Measurements from ENCODE around the gene SLC25A38.
"Not testable (repeated sequence)": the region's sequence is repeated elsewhere in the genome, so short reads cannot be mapped to it uniquely, and the experiment has no call there.

Gene SLC25A38

DNA sequence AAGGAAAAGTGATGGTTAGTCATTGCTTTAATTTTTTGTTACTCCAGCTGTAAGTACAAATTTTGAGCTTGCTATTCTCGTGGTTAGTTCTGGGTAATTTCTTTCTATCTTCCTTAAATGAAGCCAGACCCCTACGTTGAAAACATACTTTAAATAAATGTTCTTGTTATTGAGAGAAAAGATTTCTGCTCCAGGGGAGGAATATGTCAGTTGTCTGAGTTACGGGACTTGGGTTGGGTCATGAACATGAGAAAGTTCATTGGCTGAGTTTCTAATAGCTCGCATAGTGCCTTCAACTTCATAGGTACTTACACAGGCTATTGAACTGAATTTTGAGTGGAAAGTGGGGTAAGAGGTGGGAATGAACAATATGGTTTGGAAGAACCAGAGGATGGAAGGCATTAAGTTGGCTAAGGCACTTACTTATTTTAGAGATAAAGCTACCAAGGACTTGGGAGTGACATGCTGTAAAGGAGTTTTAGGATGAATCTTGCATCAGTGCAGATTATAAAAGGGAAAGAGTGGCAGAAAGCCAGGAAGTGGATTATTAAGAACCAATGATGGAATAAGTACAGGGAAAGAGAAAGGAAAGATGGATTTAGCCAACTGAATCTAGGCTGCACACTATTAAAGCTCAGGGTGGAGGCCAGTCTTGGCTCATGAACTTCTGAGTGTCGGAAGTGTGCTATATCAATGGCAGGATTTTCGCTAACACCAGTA is 24.8 kb downstream of the SLC25A38 start:
- no peak for DNase-seq (ENCODE audit: low read depth)

GRCh38 chr3:39408493-39409372 is 25.6 kb downstream of the SLC25A38 start:
- no peak for DNase-seq (ENCODE audit: low read depth)

DNA sequence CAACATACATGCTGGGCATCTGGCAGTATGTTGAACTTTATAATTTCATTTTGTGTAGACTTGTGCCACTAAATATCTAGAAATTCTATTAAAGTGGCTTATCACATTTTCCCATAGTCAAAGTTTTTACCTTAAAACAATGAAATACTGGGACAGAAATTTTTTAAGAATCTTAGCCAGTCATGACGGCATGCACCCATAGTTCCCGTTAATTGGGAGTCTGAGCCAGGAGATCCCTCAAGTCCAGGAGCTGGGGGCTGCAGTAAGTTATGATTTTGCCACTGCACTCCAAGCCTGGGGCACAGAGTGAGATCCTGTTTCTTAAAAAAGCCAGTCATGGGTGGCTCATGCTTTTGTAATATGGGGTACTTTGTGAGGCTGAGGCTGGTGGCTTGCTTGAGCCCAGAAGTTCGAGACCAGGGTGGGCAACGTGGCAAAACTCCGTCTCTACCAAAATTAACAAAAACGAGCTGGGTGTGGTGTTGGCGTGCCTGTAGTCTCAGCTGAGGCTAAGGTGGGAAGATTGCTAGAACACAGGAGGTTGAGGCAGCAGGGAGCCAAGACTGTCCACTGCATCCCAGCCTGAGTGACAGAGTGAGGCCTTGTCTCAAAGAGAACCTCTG is 26.5 kb downstream of the SLC25A38 start:
- no peak for DNase-seq (ENCODE audit: low read depth)

- DNase-seq (ENCODE audit: low read depth): no peak
Measured at GRCh38 chr3:39410893-39411292, 27.7 kb downstream of the SLC25A38 start.

GRCh38 chr3:39412668-39413260 is 29.6 kb downstream of the SLC25A38 start:
- DNase-seq (ENCODE audit: low read depth): no peak

GRCh38 chr3:39413691-39414420 is 30.7 kb downstream of the SLC25A38 start:
- no peak for DNase-seq (ENCODE audit: low read depth)

DNA sequence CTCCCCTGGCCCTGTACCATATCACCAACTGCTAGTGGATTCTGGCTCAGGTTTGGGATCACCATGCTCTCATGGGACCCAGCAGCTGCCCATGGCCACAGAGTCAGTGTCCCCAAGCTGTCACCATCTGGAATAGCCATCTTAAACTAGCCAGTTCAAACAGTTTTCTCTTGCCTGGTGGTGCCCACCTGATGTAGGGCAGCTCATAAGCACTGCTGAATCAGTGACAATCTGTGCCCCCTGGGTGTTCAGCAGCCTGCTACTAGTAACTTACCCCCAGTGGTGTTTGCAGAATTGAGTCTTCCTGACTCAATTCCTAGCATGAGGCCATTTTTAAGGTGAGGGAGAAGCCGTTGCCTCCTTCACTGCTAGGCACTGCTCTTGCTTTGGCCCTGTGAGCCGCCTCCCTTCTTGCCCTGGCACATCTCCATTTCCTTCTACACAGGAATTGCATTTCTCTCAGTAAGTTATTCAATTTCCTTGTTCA is 31.3 kb downstream of the SLC25A38 start:
- DNase-seq (ENCODE audit: low read depth): no peak

DNA sequence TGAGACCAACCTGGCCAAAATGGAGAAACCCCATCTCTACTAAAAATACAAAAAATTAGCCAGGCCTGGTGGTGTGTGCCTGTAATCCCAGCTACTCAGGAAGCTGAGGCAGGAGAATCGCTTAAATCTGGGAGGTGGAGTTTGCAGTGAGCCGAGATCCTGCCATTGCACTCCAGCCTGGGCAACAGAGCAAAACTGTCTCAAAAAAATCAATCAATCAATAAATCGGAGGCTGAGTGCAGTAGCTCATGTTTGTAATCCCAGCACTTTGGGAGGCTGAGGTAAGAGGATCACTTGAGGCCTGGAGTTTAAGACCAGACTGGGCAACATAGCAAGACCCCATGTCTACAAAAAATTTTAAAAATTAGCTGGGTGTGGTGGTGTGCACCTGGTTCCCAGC is 32.1 kb downstream of the SLC25A38 start:
- not testable (repeated sequence) for DNase-seq (ENCODE audit: low read depth)

DNA sequence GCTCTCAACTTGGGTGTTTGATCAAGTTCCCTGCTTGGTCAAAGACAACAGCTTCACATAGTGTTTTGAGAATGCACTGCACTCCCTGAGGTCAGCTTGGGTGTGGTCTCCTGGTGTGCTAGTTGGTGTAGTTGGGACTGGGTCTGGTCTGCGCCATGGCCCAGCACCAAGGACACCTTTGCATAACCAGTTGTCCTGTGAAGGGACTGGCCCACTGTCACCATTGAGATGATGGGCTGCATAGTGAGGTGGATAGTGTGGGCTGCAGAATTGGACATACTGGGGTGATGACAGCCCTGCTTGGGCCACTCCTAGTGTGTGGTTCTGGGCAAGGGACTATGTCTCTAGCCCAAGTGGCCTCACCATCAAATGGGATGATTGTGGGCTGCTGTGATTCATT is 32.8 kb downstream of the SLC25A38 start:
- no peak for DNase-seq (ENCODE audit: low read depth)

DNA sequence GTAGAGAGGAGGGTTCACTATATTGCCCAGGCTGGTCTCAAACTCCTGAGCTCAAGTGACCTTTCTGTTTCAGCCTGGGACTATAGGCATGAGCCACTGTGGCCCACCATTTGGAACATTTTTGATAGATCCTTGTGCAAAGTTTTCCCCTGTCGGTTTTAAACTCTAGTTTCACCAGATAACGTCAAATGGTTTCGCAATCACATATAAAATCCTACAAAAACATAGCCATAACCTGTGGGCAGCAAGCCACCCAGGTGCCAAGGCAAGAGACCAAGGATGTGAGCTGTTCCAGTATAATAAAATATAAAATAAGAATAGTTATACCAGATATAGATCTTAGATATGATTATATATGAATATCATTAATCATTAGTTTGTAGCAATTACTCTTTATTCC is 33.8 kb downstream of the SLC25A38 start:
- DNase-seq (ENCODE audit: low read depth): not testable (repeated sequence)

DNA sequence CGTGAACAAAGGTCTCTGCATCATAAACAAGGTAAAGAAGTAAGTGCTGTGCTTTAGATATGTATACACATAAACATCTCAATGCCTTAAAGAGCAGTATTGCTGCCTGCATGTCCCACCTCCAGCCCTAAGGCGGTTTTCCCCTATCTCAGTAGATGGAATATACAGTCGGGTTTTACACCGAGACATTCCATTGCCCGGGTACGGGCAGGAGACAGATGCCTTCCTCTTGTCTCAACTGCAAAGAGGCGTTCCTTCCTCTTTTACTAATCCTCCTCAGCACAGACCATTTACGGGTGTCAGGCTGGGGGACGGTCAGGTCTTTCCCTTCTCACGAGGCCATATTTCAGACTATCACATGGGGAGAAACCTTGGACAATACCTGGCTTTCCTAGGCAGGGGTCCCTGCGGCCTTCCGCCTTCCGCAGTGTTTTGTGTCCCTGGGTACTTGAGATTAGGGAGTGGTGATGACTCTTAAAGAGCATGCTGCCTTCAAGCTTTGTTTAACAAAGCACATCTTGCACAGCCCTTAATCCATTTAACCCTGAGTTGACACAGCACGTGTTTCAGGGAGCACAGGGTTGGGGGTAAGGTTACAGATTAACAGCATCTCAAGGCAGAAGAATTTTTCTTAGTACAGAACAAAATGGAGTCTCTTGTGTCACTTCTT is 35.5 kb downstream of the SLC25A38 start:
- not testable (repeated sequence) for DNase-seq (ENCODE audit: low read depth)

DNA sequence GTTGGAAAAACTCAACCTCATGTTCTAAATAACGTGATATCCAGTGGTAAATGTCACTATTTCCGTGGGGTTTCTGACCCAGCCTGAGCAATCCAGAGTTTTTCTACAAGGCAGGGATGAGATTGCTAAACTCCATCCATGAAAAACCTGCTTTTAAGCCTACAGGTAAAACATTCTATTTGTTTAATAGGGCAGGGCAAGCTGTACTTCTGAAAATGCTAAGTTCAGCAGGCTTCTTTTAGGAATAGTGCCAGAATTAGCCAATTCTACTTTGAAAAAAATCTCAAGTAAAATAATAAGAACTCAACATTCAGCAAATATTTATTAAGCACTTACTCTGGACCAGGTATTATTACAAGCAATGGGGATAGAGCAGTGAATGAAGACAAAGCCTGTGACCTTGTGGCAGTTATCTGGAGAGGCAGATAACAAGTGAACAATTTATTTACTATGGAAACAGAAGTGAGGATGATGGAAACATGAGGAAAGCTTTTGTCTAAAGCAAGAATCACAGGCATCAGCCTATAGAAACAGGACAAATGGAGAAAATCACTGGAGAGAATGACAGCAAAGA is 36.7 kb downstream of the SLC25A38 start:
- DNase-seq (ENCODE audit: low read depth): no peak

- no peak for DNase-seq (ENCODE audit: low read depth)
Measured at GRCh38 chr3:39420543-39420942, 37.4 kb downstream of the SLC25A38 start.

DNA sequence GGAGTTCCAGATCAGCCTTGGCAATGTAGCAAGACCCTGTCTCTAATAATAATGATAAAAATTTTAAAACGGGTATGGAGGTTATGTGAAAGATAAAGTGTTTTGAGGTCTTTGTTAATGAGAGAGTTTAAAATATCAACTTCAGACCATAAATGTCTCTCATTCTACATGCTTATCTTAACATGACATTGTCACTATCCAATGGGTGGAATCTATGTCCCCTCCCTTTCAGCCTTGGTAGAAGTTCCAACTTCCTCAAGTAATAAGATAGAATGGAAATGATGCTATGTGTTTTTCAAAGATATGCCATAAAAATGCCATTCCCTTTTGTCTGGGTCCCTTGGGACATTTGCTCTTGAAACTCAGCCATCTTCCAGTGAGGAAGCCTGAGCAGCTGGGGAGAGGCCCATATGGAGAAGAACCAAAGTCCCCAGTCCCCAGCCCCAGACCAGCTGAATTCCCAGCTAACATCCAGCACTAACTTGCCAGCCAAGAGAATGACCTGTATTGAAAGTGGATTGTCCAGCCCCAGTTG is 40.3 kb downstream of the SLC25A38 start:
- no peak for DNase-seq (ENCODE audit: low read depth)

DNA sequence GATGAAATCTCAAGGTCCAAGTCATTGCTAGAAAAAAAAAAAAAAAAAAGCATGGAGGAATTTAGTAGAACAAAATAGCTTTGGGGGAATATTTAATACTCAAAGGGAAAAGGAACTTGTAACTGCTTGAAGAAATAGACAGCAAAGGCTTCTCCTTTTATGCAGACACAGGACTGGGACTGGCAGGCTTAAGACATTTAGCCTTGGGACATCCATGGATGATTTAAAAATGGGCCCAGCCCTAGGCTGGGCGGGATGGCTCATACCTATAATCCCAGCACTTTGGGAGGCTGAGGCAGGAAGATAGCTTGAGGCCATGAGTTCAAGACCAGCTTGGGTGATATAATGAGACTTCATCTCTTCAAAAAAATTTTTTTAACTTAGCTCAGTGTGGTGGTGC is 43.1 kb downstream of the SLC25A38 start:
- no peak for DNase-seq (ENCODE audit: low read depth)

DNA sequence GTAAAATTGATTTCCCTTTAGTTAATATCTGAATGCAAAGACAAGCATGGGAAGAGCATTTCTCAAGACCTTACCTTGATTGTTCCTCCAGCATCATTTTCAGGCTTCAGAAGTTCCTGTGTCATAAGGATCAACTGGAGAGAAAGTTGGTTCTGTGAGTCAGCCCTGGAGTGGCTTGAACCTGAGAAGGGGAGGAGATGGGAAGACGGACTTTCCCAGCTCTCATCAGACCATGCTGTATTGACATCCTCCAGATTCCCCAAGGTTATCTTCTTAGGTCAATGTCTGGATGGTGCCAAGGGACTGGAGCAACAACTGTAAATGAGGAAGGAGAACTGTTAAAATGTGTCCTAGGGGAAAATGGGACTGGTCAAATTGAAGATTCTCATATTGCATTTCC is 44.3 kb downstream of the SLC25A38 start:
- no peak for DNase-seq (ENCODE audit: low read depth)

DNA sequence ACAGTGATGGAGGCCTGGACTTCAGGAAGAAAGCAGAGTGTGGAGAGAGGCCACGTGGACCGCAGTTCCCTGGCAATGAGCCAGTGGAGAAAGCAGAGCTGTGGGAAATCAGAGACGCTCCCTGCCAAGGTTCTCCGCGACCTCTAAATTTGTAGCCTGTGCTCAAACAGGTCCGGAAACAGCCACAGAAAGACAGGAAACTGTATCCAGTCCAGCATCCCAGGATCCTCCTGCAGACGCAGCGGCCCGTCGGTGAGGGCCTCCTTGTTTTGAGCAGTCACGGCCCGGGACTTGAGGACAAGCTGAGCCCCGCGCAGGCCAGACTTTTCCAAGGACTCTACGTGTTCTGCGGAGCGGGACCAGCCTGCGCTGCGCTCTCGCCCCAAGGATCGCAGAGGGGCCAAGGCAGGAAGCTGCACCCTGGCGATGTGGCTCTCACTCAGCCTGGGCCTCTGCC is 45.6 kb downstream of the SLC25A38 start:
- DNase-seq (ENCODE audit: low read depth): no peak

GRCh38 chr3:39429466-39429865 is 46.3 kb downstream of the SLC25A38 start:
- no peak for DNase-seq (ENCODE audit: low read depth)

- no peak for DNase-seq (ENCODE audit: low read depth)
Measured at GRCh38 chr3:39432342-39432741, 49.2 kb downstream of the SLC25A38 start.

GRCh38 chr3:39433642-39434041 is 50.5 kb downstream of the SLC25A38 start:
- DNase-seq (ENCODE audit: low read depth): no peak

Measured in activated gamma-delta T cell treated with anti-CD3 and anti-CD28 coated beads, Interleukin-2, amount 50 U/mL, for 16 hours (primary cell).